Measurements from ENCODE around the gene SURF2. TPM values are rescaled to one million over a fixed set of nuclear protein-coding genes. Genes with fewer than 3 reads are reported as not detected.
A peak's percentile ranks its signal among the peaks of the same experiment; 100 is the strongest.

The SURF2 gene
- total and polyA plus RNA-seq, 9 of the 15 experiments (the other 6 are each of a cell fraction or from before 2014, with no cell fraction given): 5.5 to 82.5 (median 21.3) TPM

DNA sequence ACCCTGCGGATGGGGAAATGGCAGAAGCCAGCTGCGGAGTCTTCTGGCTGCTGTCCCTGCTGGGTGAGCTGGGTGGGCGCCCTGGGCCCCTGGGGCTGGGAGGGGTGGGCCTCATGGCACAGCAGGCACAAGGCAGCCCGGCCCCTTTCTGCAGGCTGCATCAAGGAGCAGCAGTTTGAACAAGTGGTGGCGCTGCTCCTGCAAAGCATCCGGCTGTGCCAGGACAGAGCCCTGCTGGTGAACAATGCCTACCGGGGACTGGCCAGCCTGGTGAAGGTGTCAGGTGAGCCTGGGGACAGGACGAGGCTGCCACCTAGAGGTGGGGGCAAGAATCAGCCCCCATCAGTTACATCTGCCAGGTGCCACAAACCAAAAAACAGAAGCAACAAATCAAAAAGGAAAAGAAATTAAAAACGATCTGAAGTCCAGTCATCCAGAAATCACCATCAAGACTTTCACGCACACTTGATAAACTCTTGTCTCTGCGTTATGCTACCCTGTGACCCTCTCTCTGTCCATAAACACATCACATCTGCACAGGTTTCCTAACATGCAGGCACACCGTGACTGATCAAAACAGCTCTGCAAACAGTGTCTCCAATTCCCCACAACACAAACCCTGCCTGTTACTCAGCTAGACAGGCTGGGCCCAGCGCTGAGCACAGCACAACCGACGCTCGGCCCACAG, 47.6 kb downstream of the SURF2 start (continued):
- TF ChIP-seq OTX1 (CRISPR knock-in tag; IDR thresholded peaks at IDR 0.05) (no peak), ZNF57 (CRISPR knock-in tag; IDR thresholded peaks at IDR 0.05) (no peak), STAG1 (CRISPR knock-in tag; IDR thresholded peaks at IDR 0.05; ENCODE audit: borderline replicate concordance) (peak; percentile 42; the same call in 1 of the 2 replicates), KLF16 (IDR thresholded peaks at IDR 0.05) (0 out of 2 replicates have a peak, but pooled peaks have one; percentile 25), EHMT2 (IDR thresholded peaks at IDR 0.05) (no peak), ELF1 (tag; IDR thresholded peaks at IDR 0.05) (no peak), ZC3H8 (IDR thresholded peaks at IDR 0.05) (no peak)
- TF ChIP-seq, protein P1, sequence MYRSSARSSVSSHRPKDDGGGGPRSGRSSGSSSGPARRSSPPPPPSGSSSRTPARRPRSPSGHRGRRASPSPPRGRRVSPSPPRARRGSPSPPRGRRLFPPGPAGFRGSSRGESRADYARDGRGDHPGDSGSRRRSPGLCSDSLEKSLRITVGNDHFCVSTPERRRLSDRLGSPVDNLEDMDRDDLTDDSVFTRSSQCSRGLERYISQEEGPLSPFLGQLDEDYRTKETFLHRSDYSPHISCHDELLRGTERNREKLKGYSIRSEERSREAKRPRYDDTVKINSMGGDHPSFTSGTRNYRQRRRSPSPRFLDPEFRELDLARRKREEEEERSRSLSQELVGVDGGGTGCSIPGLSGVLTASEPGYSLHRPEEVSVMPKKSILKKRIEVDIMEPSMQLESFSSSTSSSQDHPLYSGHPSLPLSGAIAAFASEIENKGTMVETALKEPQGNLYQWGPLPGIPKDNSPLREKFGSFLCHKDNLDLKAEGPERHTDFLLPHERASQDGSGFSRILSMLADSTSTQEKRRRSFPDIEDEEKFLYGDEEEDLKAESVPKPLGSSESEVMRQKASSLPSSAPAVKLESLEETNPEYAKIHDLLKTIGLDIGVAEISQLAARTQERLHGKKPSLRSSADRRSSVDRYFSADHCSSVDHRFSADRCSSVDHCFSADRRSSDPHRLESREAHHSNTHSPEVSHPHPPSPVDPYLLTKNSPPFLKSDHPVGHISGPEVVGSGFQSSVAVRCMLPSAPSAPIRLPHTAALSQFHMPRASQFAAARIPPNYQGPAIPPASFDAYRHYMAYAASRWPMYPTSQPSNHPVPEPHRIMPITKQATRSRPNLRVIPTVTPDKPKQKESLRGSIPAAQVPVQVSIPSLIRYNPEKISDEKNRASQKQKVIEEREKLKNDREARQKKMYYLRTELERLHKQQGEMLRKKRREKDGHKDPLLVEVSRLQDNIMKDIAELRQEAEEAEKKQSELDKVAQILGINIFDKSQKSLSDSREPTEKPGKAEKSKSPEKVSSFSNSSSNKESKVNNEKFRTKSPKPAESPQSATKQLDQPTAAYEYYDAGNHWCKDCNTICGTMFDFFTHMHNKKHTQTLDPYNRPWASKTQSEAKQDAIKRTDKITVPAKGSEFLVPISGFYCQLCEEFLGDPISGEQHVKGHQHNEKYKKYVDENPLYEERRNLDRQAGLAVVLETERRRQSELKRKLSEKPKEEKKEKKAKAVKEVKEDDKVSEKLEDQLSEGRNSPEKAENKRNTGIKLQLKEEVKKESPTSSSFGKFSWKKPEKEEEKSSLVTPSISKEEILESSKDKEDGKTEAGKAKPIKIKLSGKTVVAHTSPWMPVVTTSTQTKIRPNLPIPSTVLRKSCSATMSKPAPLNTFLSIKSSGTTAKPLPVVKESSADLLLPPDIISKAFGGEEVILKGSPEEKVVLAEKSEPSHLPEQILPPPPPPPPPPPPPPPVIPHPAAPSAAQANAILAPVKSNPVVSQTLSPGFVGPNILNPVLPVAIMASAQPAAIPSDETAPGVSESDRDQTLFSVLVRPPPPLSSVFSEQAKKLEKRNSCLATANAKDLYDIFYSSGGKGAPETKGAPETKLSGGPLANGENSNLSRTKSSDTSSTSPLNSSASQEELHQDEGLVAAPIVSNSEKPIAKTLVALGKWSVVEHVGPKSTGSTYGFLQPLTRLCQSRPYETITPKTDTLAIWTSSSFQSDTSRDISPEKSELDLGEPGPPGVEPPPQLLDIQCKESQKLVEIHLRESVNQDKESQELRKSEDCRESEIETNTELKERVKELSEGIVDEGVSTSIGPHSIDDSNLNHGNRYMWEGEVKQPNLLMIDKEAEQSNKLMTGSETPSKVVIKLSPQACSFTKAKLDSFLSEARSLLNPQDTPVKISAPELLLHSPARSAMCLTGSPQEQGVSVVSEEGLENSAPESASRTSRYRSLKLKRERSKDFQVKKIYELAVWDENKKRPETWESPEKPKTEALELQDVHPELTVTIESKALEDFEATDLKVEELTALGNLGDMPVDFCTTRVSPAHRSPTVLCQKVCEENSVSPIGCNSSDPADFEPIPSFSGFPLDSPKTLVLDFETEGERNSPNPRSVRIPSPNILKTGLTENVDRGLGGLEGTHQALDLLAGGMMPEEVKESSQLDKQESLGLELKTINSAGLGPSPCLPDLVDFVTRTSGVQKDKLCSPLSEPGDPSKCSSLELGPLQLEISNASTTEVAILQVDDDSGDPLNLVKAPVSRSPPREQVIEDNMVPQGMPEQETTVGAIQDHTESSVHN (IDR thresholded peaks at IDR 0.05; ENCODE audit: borderline replicate concordance in 1 of 2, low read depth in 1 of 2): no peak
- TF ChIP-seq, protein P2, sequence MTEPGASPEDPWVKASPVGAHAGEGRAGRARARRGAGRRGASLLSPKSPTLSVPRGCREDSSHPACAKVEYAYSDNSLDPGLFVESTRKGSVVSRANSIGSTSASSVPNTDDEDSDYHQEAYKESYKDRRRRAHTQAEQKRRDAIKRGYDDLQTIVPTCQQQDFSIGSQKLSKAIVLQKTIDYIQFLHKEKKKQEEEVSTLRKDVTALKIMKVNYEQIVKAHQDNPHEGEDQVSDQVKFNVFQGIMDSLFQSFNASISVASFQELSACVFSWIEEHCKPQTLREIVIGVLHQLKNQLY (CRISPR knock-in tag; conservative IDR thresholded peaks at IDR 0.05): no peak
- TF ChIP-seq, protein P3, sequence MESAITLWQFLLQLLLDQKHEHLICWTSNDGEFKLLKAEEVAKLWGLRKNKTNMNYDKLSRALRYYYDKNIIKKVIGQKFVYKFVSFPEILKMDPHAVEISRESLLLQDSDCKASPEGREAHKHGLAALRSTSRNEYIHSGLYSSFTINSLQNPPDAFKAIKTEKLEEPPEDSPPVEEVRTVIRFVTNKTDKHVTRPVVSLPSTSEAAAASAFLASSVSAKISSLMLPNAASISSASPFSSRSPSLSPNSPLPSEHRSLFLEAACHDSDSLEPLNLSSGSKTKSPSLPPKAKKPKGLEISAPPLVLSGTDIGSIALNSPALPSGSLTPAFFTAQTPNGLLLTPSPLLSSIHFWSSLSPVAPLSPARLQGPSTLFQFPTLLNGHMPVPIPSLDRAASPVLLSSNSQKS (CRISPR knock-in tag; IDR thresholded peaks at IDR 0.05): no peak
- TF ChIP-seq, protein P4, sequence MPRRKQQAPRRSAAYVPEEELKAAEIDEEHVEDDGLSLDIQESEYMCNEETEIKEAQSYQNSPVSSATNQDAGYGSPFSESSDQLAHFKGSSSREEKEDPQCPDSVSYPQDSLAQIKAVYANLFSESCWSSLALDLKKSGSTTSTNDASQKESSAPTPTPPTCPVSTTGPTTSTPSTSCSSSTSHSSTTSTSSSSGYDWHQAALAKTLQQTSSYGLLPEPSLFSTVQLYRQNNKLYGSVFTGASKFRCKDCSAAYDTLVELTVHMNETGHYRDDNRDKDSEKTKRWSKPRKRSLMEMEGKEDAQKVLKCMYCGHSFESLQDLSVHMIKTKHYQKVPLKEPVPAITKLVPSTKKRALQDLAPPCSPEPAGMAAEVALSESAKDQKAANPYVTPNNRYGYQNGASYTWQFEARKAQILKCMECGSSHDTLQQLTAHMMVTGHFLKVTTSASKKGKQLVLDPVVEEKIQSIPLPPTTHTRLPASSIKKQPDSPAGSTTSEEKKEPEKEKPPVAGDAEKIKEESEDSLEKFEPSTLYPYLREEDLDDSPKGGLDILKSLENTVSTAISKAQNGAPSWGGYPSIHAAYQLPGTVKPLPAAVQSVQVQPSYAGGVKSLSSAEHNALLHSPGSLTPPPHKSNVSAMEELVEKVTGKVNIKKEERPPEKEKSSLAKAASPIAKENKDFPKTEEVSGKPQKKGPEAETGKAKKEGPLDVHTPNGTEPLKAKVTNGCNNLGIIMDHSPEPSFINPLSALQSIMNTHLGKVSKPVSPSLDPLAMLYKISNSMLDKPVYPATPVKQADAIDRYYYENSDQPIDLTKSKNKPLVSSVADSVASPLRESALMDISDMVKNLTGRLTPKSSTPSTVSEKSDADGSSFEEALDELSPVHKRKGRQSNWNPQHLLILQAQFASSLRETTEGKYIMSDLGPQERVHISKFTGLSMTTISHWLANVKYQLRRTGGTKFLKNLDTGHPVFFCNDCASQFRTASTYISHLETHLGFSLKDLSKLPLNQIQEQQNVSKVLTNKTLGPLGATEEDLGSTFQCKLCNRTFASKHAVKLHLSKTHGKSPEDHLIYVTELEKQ (CRISPR knock-in tag; IDR thresholded peaks at IDR 0.05): no peak
